ENCODE measurements around the gene SAMD11.
"Not testable (repeated sequence)": the region's sequence is repeated elsewhere in the genome, so short reads cannot be mapped to it uniquely, and the experiment has no call there.

SAMD11 gene

GRCh38 chr1:945688-946556, 22.2 kb downstream of the SAMD11 start:
- no peak for DNase-seq

- DNase-seq: not testable (repeated sequence)
These were observed 23.1 kb downstream of the SAMD11 start for GRCh38 chr1:946811-947210.

- no peak for DNase-seq
These were observed 24.2 kb downstream of the SAMD11 start for GRCh38 chr1:947958-948357.

GRCh38 chr1:950268-950667, 26.5 kb downstream of the SAMD11 start:
- no peak for DNase-seq

- no peak for DNase-seq
These were observed 27.2 kb downstream of the SAMD11 start for GRCh38 chr1:950881-951280.

GRCh38 chr1:951364-951763, 27.6 kb downstream of the SAMD11 start:
- DNase-seq: no peak

- no peak for DNase-seq
These were observed 28.5 kb downstream of the SAMD11 start for GRCh38 chr1:952201-952600.

- DNase-seq: no peak
These were observed 28.9 kb downstream of the SAMD11 start for GRCh38 chr1:952603-953002.

- DNase-seq: no peak
These were observed 30.0 kb downstream of the SAMD11 start for GRCh38 chr1:953524-954320.

- no peak for DNase-seq
These were observed 31.2 kb downstream of the SAMD11 start for GRCh38 chr1:954927-955326.

GRCh38 chr1:955474-955873, 31.8 kb downstream of the SAMD11 start:
- DNase-seq: no peak

GRCh38 chr1:956636-957035, 32.9 kb downstream of the SAMD11 start:
- DNase-seq: no peak

- DNase-seq: peak; percentile 87
These were observed 35.4 kb downstream of the SAMD11 start, which contains the start of gene NOC2L for GRCh38 chr1:958823-959730. Gene NOC2L, minus strand, starts transcription at chr1:959256. Its CDS starts 16 bp downstream, at chr1:959240.

GRCh38 chr1:959731-960362, 36.1 kb downstream of the SAMD11 start:
- no peak for DNase-seq

GRCh38 chr1:960363-961131, 36.8 kb downstream of the SAMD11 start, which contains the start of gene KLHL17:
Gene KLHL17, plus strand, starts transcription at chr1:960584. Its CDS starts 110 bp downstream, at chr1:960694.
- DNase-seq: peak; percentile 66

- no peak for DNase-seq
These were observed 37.5 kb downstream of the SAMD11 start for GRCh38 chr1:961132-961669.

- no peak for DNase-seq
These were observed 38.9 kb downstream of the SAMD11 start for GRCh38 chr1:962381-963300.

- DNase-seq: no peak
These were observed 39.6 kb downstream of the SAMD11 start for GRCh38 chr1:963301-963651.

- no peak for DNase-seq
These were observed 40.2 kb downstream of the SAMD11 start for GRCh38 chr1:963746-964525.
